GM13977 (cell line): ENCODE results near the gene DAGLA.

ENCODE experiments used
- DNase-seq: peaks from one replicate; pipeline ENCODE4 v3.0.0; 2012; ENCODE audit warnings: low spot score
- CTCF ChIP-seq: IDR thresholded peaks from 2 replicates; pipeline ENCODE4 v1.5.1; 2012; ENCODE audit warnings: mild to moderate bottlenecking, control low read depth; ENCODE audit not compliant: insufficient read depth; ENCODE audit errors: extremely low read depth, missing control alignments
- in situ Hi-C: fragments of 300-500 bp; cut with MboI; formaldehyde crosslinking; loops from one replicate; pipeline ENCODE4 v1.12.0; 2022; ENCODE audit warnings: low sequenced_read_pairs, low pct_unique_long_range_greater_than_20kb, mixed read lengths, inconsistent platforms; ENCODE audit not compliant: unreplicated experiment

DAGLA gene

GRCh38 chr11:61771985-61772455, 91.8 kb downstream of the DAGLA start:
- in situ Hi-C loops = no loop called here

GRCh38 chr11:61773356-61773755, 93.2 kb downstream of the DAGLA start:
- TF ChIP-seq CTCF = no peak
- in situ Hi-C loops = no loop called here
- DNase-seq = no peak

More at GRCh38 chr11:61771985-61772455, 91.8 kb downstream of the DAGLA start:
- no peak for DNase-seq
- TF ChIP-seq CTCF = no peak

- TF ChIP-seq CTCF = no peak
- in situ Hi-C loops = no loop called here
- no peak for DNase-seq
These were observed 93.6 kb downstream of the DAGLA start for GRCh38 chr11:61773809-61774208.

GRCh38 chr11:61774411-61774810, 94.2 kb downstream of the DAGLA start:
- no peak for TF ChIP-seq CTCF
- in situ Hi-C loops = no loop called here
- no peak for DNase-seq

GRCh38 chr11:61775106-61775505, 94.9 kb downstream of the DAGLA start:
- DNase-seq = no peak
- in situ Hi-C loops = no loop called here
- TF ChIP-seq CTCF = no peak

GRCh38 chr11:61775606-61776554, 95.7 kb downstream of the DAGLA start:
- DNase-seq = no peak
- in situ Hi-C loops = no loop called here
- no peak for TF ChIP-seq CTCF
